Measurements from ENCODE around the gene SLIT1. TPM values are rescaled to one million over a fixed set of nuclear protein-coding genes. Genes with fewer than 3 reads are reported as not detected.

Gene SLIT1
- total RNA-seq, 4 donors from 2014 or later, result under 0.01 to 0.78 (median 0.15) TPM

GRCh38 chr10:97196223-97197029, 10.7 kb upstream of the SLIT1 start:
- DNase-seq, result peak; percentile 81 to 84
- TF ChIP-seq POLR2A (IDR thresholded peaks at IDR 0.05) (no peak), CTCF (IDR thresholded peaks at IDR 0.05) (peak; percentile 40 to 69 (median 60))
- Histone ChIP-seq H3K36me3 (no peaks in the 10 kb centered on the region), H3K9me3 (no peaks in the 10 kb centered on the region), H3K4me1 (peaks cover 8 to 10% of the 10 kb centered on the region in 2 donors), H3K4me3 (replicated peaks in 1 of 3) (peak overlapping the region in 1 of 3 donors; percentile 50), H3K27me3 (no peaks in the 10 kb centered on the region), H3K27ac (peak overlapping the region in 1 of 3 donors; percentile 45)
- intact Hi-C loops (cut with DNase I), result no loop called here
- WGBS, 2 donors, result 12 to 16% methylated on average over 25 of the region's 56 CpGs

- 14 to 27% methylated on average over 3 to 9 of the region's 11 CpGs for WGBS, 2 donors
- intact Hi-C loops (cut with DNase I), result no loop called here
- Histone ChIP-seq H3K4me1 (peaks cover 8 to 10% of the 10 kb centered on the region in 2 donors), H3K27me3 (no peaks in the 10 kb centered on the region), H3K36me3 (no peaks in the 10 kb centered on the region), H3K27ac (peak overlapping the region in 1 of 3 donors; percentile 45), H3K4me3 (replicated peaks in 1 of 3) (peak overlapping the region in 1 of 3 donors; percentile 50), H3K9me3 (no peaks in the 10 kb centered on the region)
- TF ChIP-seq POLR2A (IDR thresholded peaks at IDR 0.05) (no peak), CTCF (IDR thresholded peaks at IDR 0.05) (no peak)
- DNase-seq, result no peak
These were observed 10.0 kb upstream of the SLIT1 start for GRCh38 chr10:97195706-97196222.

GRCh38 chr10:97192952-97193435, 7.2 kb upstream of the SLIT1 start:
- TF ChIP-seq CTCF (IDR thresholded peaks at IDR 0.05) (no peak), POLR2A (IDR thresholded peaks at IDR 0.05) (no peak)
- DNase-seq, result no peak
- no peaks in the 10 kb centered on the region for H3K9me3 ChIP-seq
- WGBS, 2 donors, result 93 to 95% methylated on average over 5 of the region's 5 CpGs
- no peaks in the 10 kb centered on the region for H3K36me3 ChIP-seq
- no peak overlapping the region for H3K27ac ChIP-seq
- peaks cover 4 to 16% of the 10 kb centered on the region in 2 donors for H3K4me1 ChIP-seq
- H3K27me3 ChIP-seq, result no peaks in the 10 kb centered on the region
- intact Hi-C loops (cut with DNase I), result no loop called here
- no peak overlapping the region for H3K4me3 ChIP-seq (replicated peaks in 1 of 3)

- H3K4me1 ChIP-seq, result peaks cover 3 to 15% of the 10 kb centered on the region in 2 donors
- 89 to 96% methylated on average over 2 of the region's 2 CpGs for WGBS, 2 donors
- no peaks in the 10 kb centered on the region for H3K9me3 ChIP-seq
- H3K4me3 ChIP-seq (replicated peaks in 1 of 3), result no peak overlapping the region
- DNase-seq, result no peak
- intact Hi-C loops (cut with DNase I), result no loop called here
- H3K27me3 ChIP-seq, result no peaks in the 10 kb centered on the region
- H3K36me3 ChIP-seq, result no peaks in the 10 kb centered on the region
- TF ChIP-seq CTCF (IDR thresholded peaks at IDR 0.05) (no peak), POLR2A (IDR thresholded peaks at IDR 0.05) (no peak)
- H3K27ac ChIP-seq, result no peak overlapping the region
These were observed 4.7 kb upstream of the SLIT1 start for GRCh38 chr10:97190450-97190849.

GRCh38 chr10:97188261-97188711, 2.5 kb upstream of the SLIT1 start:
- H3K27me3 ChIP-seq, result no peaks in the 10 kb centered on the region
- 16 to 38% methylated on average over 11 of the region's 11 CpGs for WGBS, 2 donors
- peak in 1 of 6 experiments; percentile 13 for TF ChIP-seq CTCF (IDR thresholded peaks at IDR 0.05)
- no peak for TF ChIP-seq POLR2A (IDR thresholded peaks at IDR 0.05)

More at GRCh38 chr10:97188261-97188711, 2.5 kb upstream of the SLIT1 start:
- Histone ChIP-seq H3K27ac (no peak overlapping the region), H3K4me3 (replicated peaks in 1 of 3) (no peak overlapping the region), H3K9me3 (no peaks in the 10 kb centered on the region), H3K4me1 (peaks cover 7 to 20% of the 10 kb centered on the region in 2 donors), H3K36me3 (no peaks in the 10 kb centered on the region)
- intact Hi-C loops (cut with DNase I), result no loop called here
- peak; percentile 56 to 66 for DNase-seq

All from thyroid gland (tissue), 4 donors.